K562 (cell line): Measurements from ENCODE around the gene CTPS1. TPM values are rescaled to one million over a fixed set of nuclear protein-coding genes. Genes with fewer than 3 reads are reported as not detected.

ENCODE experiments used
- ESRRA ChIP-seq: fragments of 450-650 bp; IDR thresholded peaks from 2 replicates; pipeline ENCODE4 v1.6.1; 2014; ENCODE audit warnings: low read depth, mild to moderate bottlenecking, moderate library complexity, borderline replicate concordance
- GTF2F1 ChIP-seq: IDR thresholded peaks from 2 replicates; pipeline ENCODE4 v1.6.1; 2011; ENCODE audit warnings: low read depth, low read length, improper control_type of control experiment
- HDGF ChIP-seq: fragments of 450-650 bp; IDR thresholded peaks from 2 replicates; pipeline ENCODE4 v1.6.1; 2016
- KLF1 ChIP-seq: fragments of 450-650 bp; IDR thresholded peaks from 2 replicates; pipeline ENCODE4 v1.6.1; 2016; ENCODE audit warnings: missing genetic modification characterization, missing compliant biosample characterization
- MTA1 ChIP-seq: fragments of 450-650 bp; IDR thresholded peaks from 2 replicates; pipeline ENCODE4 v1.6.1; 2017; ENCODE audit warnings: borderline replicate concordance
- NCOA1 ChIP-seq: fragments of 450-650 bp; IDR thresholded peaks from 2 replicates; pipeline ENCODE4 v1.6.1; 2016; ENCODE audit warnings: low read depth
- NCOR1 ChIP-seq: fragments of 450-650 bp; IDR thresholded peaks from 2 replicates; pipeline ENCODE4 v1.6.1; 2016; ENCODE audit warnings: mild to moderate bottlenecking, moderate library complexity
- TAF1 ChIP-seq: IDR thresholded peaks from 2 replicates; pipeline ENCODE4 v1.6.1; 2011; ENCODE audit warnings: mild to moderate bottlenecking, low read length, moderate library complexity; ENCODE audit not compliant: insufficient read depth, control insufficient read depth, severe bottlenecking; ENCODE audit errors: extremely low read depth
- TCF7 ChIP-seq: sonication (generic); IDR thresholded peaks from 2 replicates; pipeline ENCODE4 v1.6.1; 2016; ENCODE audit warnings: antibody characterized with exemption, borderline replicate concordance
- ZBTB7A ChIP-seq: IDR thresholded peaks from 2 replicates; pipeline ENCODE4 v1.6.1; 2011; ENCODE audit warnings: low read depth, mild to moderate bottlenecking, low read length, moderate library complexity, borderline replicate concordance; ENCODE audit not compliant: control insufficient read depth
- ZNF740 ChIP-seq, 3 experiments: fragments of 200-800 bp in 1 of 3; sonication (Bioruptor generic) in 1 of 3; sonication (generic) in 1 of 3; formaldehyde crosslinking in 1 of 3; IDR thresholded peaks; 2 replicates each; pipeline versions ENCODE4 v1.6.1 to v1.8.0; 2016 to 2022; ENCODE audit warnings: mild to moderate bottlenecking in 2 of 3, missing compliant biosample characterization in 2 of 3, missing genetic modification characterization in 2 of 3, missing genetic modification reagents in 1 of 3
- polyA plus RNA-seq, 8 experiments: library from polyadenylated mRNA; depleted of rRNA in 4 of 8; stranded (reverse) in 5 of 8; unstranded in 3 of 8; fragments of >200 nt; fragmentation: Nextera tagmentation in 2 of 8; fragmentation: Illumina TruSeq in 1 of 8; extraction: Ambion mirVana in 2 of 8; extraction: Trizol in 1 of 8; gene quantifications; 2 replicates each; pipeline versions ENCODE4 v1.2.1 to v1.2.3, GENCODE V29; 2011 to 2014; ENCODE audit warnings: inconsistent platforms in 1 of 8, missing spikeins in 1 of 8
- total RNA-seq, 7 experiments: library from RNA; depleted of rRNA in 6 of 7; stranded (reverse); fragments of >200 nt in 6 of 7; fragmentation: Illumina TruSeq in 2 of 7; extraction: Trizol in 2 of 7; gene quantifications; 2 replicates each; pipeline versions ENCODE4 v1.2.1 to v1.2.3, GENCODE V29; 2011 to 2021; ENCODE audit warnings: low replicate concordance in 1 of 7
- TF ChIP-seq, protein P1 (sequence below): fragments of 150-350 bp; IDR thresholded peaks from 2 replicates; pipeline ENCODE4 v1.6.1; 2014; ENCODE audit warnings: low read depth, mild to moderate bottlenecking, low read length, borderline replicate concordance

The CTPS1 gene
- total and polyA plus RNA-seq, 9 of the 15 experiments (the other 6 are each of a cell fraction or from before 2014, with no cell fraction given): 44.4 to 164 (median 87.7) TPM

- TF ChIP-seq, protein P1, sequence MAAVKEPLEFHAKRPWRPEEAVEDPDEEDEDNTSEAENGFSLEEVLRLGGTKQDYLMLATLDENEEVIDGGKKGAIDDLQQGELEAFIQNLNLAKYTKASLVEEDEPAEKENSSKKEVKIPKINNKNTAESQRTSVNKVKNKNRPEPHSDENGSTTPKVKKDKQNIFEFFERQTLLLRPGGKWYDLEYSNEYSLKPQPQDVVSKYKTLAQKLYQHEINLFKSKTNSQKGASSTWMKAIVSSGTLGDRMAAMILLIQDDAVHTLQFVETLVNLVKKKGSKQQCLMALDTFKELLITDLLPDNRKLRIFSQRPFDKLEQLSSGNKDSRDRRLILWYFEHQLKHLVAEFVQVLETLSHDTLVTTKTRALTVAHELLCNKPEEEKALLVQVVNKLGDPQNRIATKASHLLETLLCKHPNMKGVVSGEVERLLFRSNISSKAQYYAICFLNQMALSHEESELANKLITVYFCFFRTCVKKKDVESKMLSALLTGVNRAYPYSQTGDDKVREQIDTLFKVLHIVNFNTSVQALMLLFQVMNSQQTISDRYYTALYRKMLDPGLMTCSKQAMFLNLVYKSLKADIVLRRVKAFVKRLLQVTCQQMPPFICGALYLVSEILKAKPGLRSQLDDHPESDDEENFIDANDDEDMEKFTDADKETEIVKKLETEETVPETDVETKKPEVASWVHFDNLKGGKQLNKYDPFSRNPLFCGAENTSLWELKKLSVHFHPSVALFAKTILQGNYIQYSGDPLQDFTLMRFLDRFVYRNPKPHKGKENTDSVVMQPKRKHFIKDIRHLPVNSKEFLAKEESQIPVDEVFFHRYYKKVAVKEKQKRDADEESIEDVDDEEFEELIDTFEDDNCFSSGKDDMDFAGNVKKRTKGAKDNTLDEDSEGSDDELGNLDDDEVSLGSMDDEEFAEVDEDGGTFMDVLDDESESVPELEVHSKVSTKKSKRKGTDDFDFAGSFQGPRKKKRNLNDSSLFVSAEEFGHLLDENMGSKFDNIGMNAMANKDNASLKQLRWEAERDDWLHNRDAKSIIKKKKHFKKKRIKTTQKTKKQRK: no peak
- TF ChIP-seq KLF1 (tag) (no peak), GTF2F1 (no peak), MTA1 (0 out of 2 replicates have a peak, but pooled peaks have one; percentile 17), HDGF (peak; percentile 93), NCOR1 (no peak), TCF7 (peak; percentile 51; the same call in 1 of the 2 replicates), ZNF740 (CRISPR knock-in tag; IDR thresholded peaks at IDR 0.05) (no peak), ZNF740 (tag; IDR thresholded peaks at IDR 0.05) (no peak), TAF1 (peak; percentile 19), NCOA1 (0 out of 2 replicates have a peak, but pooled peaks have one; percentile 48), ESRRA (0 out of 2 replicates have a peak, but pooled peaks have one; percentile 19), ZBTB7A (no peak)
- TF ChIP-seq, all 486 proteins: peak for 49
These were observed 1.1 kb downstream of the CTPS1 start (continued) for GRCh38 chr1:40980453-40981121.
